Measurements from ENCODE around the gene PPIG.
"Not testable (repeated sequence)": the region's sequence is repeated elsewhere in the genome, so short reads cannot be mapped to it uniquely, and the experiment has no call there.

PPIG gene

GRCh38 chr2:169664978-169665930 lies 81.1 kb downstream of the PPIG start:
- no peak for DNase-seq

GRCh38 chr2:169667583-169667982 lies 83.4 kb downstream of the PPIG start:
- no peak for DNase-seq

- DNase-seq: no peak
These were observed 86.1 kb downstream of the PPIG start for GRCh38 chr2:169670215-169670651.

GRCh38 chr2:169670937-169671336 lies 86.8 kb downstream of the PPIG start:
- no peak for DNase-seq

- no peak for DNase-seq
These were observed 88.3 kb downstream of the PPIG start for GRCh38 chr2:169672406-169672805.

- DNase-seq: no peak
These were observed 89.0 kb downstream of the PPIG start for GRCh38 chr2:169673106-169673505.

GRCh38 chr2:169673921-169674320 lies 89.8 kb downstream of the PPIG start:
- DNase-seq: no peak

GRCh38 chr2:169676357-169676756 lies 92.2 kb downstream of the PPIG start:
- no peak for DNase-seq

- no peak for DNase-seq
These were observed 92.7 kb downstream of the PPIG start for GRCh38 chr2:169676850-169677249.

GRCh38 chr2:169683054-169683424 lies 98.9 kb downstream of the PPIG start:
- DNase-seq: no peak

GRCh38 chr2:169683425-169684134 lies 99.4 kb downstream of the PPIG start:
- no peak for DNase-seq

- DNase-seq: no peak
These were observed 100.0 kb downstream of the PPIG start for GRCh38 chr2:169684135-169684565.

- DNase-seq: not testable (repeated sequence)
These were observed 100.6 kb downstream of the PPIG start for GRCh38 chr2:169684712-169685111.

- not testable (repeated sequence) for DNase-seq
These were observed 102.7 kb downstream of the PPIG start for GRCh38 chr2:169686825-169687224.

- DNase-seq: not testable (repeated sequence)
These were observed 103.8 kb downstream of the PPIG start for GRCh38 chr2:169687943-169688342.

GRCh38 chr2:169690958-169691357 lies 106.8 kb downstream of the PPIG start:
- no peak for DNase-seq
